Measurements from ENCODE around the gene CTNNBL1. TPM values are rescaled to one million over a fixed set of nuclear protein-coding genes. Genes with fewer than 3 reads are reported as not detected.

Gene CTNNBL1
- total and polyA plus RNA-seq, 2 of the 4 experiments (the other 2 are of a cell fraction) = 29.9 to 34.1 TPM

GRCh38 chr20:37650661-37651060, 43.2 kb upstream of the CTNNBL1 start:
- ChIA-PET CTCF (no interaction called here), POLR2A (ENCODE audit: unreplicated experiment) (no interaction called here)
- Histone ChIP-seq H4K20me1 (ENCODE audit: insufficient read depth, low read length) (no peaks in the 10 kb centered on the region), H3K36me3 (ENCODE audit: control insufficient read depth, insufficient read depth, low read length) (no peaks in the 10 kb centered on the region), H2BK120ac (ENCODE audit: low read depth, low read length) (no peak overlapping the region), H4K5ac (ENCODE audit: low read depth, low read length) (no peak overlapping the region), H3K23ac (ENCODE audit: low read depth, low read length) (no peak overlapping the region), H4K91ac (ENCODE audit: insufficient read depth, low read depth, low read length) (no peak overlapping the region), H3K79me1 (ENCODE audit: low read depth in 1 of 2, low read length in 2 of 2) (no peaks in the 10 kb centered on the region), H3K9me3 (ENCODE audit: control insufficient read depth, insufficient read depth, low read length) (no peaks in the 10 kb centered on the region), H2BK5ac (ENCODE audit: low read depth, low read length, poor library complexity, severe bottlenecking) (no peak overlapping the region), H2AFZ (replicated peaks; ENCODE audit: low read length, poor library complexity) (no peak overlapping the region), H3K27me3 (ENCODE audit: control insufficient read depth, insufficient read depth, low read length) (peaks cover 40% of the 10 kb centered on the region), H2AK5ac (ENCODE audit: low read depth, low read length) (no peak overlapping the region), H3K56ac (ENCODE audit: extremely low read depth, insufficient read depth, low read length) (no peak overlapping the region), H3K9me1 (ENCODE audit: insufficient read depth, low read length) (no peaks in the 10 kb centered on the region), H3K9ac (ENCODE audit: low read depth, low read length) (no peak overlapping the region), H3K4me2 (ENCODE audit: low read depth, low read length) (no peak overlapping the region), H3K4ac (ENCODE audit: low read depth, low read length) (no peak overlapping the region), H2AK9ac (replicated peaks; ENCODE audit: low read depth, low read length, poor library complexity) (no peak overlapping the region), H3K14ac (replicated peaks; ENCODE audit: low read depth, low read length) (no peak overlapping the region), H3K4me3 (ENCODE audit: insufficient read depth, low read depth, low read length) (no peak overlapping the region), H3K27ac (ENCODE audit: insufficient read depth, low read length) (no peak overlapping the region), H2BK20ac (ENCODE audit: low read depth, low read length) (no peak overlapping the region), H3K18ac (ENCODE audit: low read depth, low read length) (no peak overlapping the region), H4K8ac (ENCODE audit: low read depth in 2 of 2, low read length in 2 of 2) (no peak overlapping the region), H3K4me1 (ENCODE audit: control insufficient read depth, insufficient read depth, low read length) (no peaks in the 10 kb centered on the region), H2BK15ac (ENCODE audit: low read depth, low read length) (no peak overlapping the region)
- ATAC-seq (ENCODE audit: low read depth) (no peak), DNase-seq (no peak)
- 36% methylated on average over 2 of the region's 3 CpGs; no CpG with 5 or more reads in 1 of the 2 experiments for WGBS, 2 experiments (ENCODE audit: extremely low coverage in 2 of 2, insufficient read length in 1 of 2)
- dilution Hi-C loops (cut with HindIII; ENCODE audit: low sequenced_read_pairs, unreplicated experiment) = no loop called here
- TF ChIP-seq MAZ (IDR thresholded peaks at IDR 0.05; ENCODE audit: borderline replicate concordance, low read depth, low read length) (no peak), SMC3 (IDR thresholded peaks at IDR 0.05; ENCODE audit: low read depth, low read length) (no peak), MXI1 (IDR thresholded peaks at IDR 0.05; ENCODE audit: borderline replicate concordance, low read depth, low read length) (no peak), RAD21 (IDR thresholded peaks at IDR 0.05; ENCODE audit: low read length) (no peak), POLR2A (IDR thresholded peaks at IDR 0.05; ENCODE audit: low read depth, low read length) (no peak), RCOR1 (IDR thresholded peaks at IDR 0.05; ENCODE audit: insufficient replicate concordance, low read length) (no peak), BHLHE40 (IDR thresholded peaks at IDR 0.05; ENCODE audit: low read depth, low read length) (no peak), FOS (IDR thresholded peaks at IDR 0.05; ENCODE audit: low read depth, low read length) (no peak), USF2 (IDR thresholded peaks at IDR 0.05; ENCODE audit: low read depth, low read length) (no peak), NFE2L2 (IDR thresholded peaks at IDR 0.05; ENCODE audit: low read depth, low read length) (no peak), RFX5 (IDR thresholded peaks at IDR 0.05; ENCODE audit: low read depth, low read length) (no peak), CHD1 (IDR thresholded peaks at IDR 0.05; ENCODE audit: low read depth, low read length) (no peak), MAFK (IDR thresholded peaks at IDR 0.05; ENCODE audit: low read depth, low read length) (no peak)
- TF ChIP-seq, protein P1, sequence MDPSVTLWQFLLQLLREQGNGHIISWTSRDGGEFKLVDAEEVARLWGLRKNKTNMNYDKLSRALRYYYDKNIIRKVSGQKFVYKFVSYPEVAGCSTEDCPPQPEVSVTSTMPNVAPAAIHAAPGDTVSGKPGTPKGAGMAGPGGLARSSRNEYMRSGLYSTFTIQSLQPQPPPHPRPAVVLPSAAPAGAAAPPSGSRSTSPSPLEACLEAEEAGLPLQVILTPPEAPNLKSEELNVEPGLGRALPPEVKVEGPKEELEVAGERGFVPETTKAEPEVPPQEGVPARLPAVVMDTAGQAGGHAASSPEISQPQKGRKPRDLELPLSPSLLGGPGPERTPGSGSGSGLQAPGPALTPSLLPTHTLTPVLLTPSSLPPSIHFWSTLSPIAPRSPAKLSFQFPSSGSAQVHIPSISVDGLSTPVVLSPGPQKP (IDR thresholded peaks at IDR 0.05; ENCODE audit: borderline replicate concordance, low read depth, low read length) = no peak
- TF ChIP-seq, protein P2, sequence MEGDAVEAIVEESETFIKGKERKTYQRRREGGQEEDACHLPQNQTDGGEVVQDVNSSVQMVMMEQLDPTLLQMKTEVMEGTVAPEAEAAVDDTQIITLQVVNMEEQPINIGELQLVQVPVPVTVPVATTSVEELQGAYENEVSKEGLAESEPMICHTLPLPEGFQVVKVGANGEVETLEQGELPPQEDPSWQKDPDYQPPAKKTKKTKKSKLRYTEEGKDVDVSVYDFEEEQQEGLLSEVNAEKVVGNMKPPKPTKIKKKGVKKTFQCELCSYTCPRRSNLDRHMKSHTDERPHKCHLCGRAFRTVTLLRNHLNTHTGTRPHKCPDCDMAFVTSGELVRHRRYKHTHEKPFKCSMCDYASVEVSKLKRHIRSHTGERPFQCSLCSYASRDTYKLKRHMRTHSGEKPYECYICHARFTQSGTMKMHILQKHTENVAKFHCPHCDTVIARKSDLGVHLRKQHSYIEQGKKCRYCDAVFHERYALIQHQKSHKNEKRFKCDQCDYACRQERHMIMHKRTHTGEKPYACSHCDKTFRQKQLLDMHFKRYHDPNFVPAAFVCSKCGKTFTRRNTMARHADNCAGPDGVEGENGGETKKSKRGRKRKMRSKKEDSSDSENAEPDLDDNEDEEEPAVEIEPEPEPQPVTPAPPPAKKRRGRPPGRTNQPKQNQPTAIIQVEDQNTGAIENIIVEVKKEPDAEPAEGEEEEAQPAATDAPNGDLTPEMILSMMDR (conservative IDR thresholded peaks at IDR 0.05; ENCODE audit: low read depth, low read length) = no peak
- intact Hi-C loops (cut with micrococcal nuclease) = no loop called here
- BruUV-seq (replicated peaks) = no TSS peak
- in situ Hi-C loops (cut with MboI; ENCODE audit: low sequenced_read_pairs) = no loop called here
